CD4-positive, alpha-beta T cell treated with Interleukin-10 for 1 hour (primary cell): ENCODE data around the gene MC1R.
"Not testable (repeated sequence)": the region's sequence is repeated elsewhere in the genome, so short reads cannot be mapped to it uniquely, and the experiment has no call there.

ENCODE experiments used
- DNase-seq: peaks from one replicate; pipeline ENCODE4 v3.0.0-alpha.2; 2020

The MC1R gene

DNA sequence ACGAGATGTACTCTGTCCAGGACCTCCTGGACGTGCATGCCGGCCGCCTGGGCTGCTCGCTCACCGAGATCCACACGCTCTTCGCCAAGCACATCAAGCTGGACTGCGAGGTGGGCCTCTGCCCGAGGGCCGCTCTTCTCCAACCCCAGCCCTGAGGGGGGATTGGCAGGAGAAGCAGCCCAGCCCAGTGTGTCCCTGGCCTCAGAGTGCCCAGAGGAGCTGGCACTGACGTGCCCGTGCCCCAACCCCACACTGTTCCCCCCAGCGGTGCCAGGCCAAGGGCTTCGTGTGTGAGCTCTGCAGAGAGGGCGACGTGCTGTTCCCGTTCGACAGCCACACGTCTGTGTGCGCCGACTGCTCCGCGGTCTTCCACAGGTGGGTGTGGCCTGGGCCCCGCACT, 45.5 kb downstream of the MC1R start:
- DNase-seq: no peak

- DNase-seq: no peak
Measured at GRCh38 chr16:89965447-89966225, 47.0 kb downstream of the MC1R start.

GRCh38 chr16:89966756-89967155, 48.1 kb downstream of the MC1R start:
- DNase-seq: no peak

DNA sequence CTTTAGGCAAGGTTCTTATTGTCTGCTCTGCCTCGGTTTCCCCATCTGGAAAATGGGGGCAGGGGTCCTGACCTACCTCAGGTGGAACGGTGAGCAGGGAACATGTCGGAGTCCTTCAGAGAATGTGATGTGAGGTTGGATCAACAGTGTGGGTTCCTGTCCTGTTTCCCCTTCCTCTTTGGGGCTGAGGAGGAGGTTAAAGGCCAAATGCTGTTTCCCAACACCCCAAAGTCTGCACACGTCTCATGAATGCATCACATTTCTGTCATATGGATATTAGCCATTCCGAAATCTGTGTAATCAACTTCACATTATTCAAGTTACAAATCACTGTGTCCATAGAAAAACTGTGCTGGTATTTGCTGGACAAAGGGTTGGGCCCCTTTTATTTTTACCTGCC, 48.8 kb downstream of the MC1R start:
- DNase-seq: not testable (repeated sequence)

- DNase-seq: not testable (repeated sequence)
Measured at GRCh38 chr16:89968074-89968473, 49.4 kb downstream of the MC1R start.

GRCh38 chr16:89969741-89970410, 51.2 kb downstream of the MC1R start:
- no peak for DNase-seq
